ENCODE data around the gene ANXA3.

DNA sequence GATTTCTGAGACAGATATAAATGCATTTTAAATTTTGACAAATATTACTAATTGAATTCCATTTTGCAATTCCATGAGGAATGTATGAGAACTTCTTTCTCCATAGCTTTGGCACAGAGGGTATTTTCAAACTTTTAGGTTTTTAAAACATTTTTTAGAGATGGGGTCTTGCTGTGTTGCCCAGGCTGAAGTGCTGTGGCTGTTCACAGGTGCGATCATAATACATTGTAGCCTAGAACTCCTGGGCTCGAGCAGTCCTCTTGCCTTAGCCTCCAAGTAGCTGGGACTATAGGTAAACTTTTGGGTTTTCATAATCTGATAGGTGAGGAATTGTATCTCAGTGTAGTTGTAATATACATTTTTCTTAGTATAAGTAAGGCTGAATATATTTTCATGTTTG, 53.4 kb downstream of the ANXA3 start:
- TF ChIP-seq, protein P1, sequence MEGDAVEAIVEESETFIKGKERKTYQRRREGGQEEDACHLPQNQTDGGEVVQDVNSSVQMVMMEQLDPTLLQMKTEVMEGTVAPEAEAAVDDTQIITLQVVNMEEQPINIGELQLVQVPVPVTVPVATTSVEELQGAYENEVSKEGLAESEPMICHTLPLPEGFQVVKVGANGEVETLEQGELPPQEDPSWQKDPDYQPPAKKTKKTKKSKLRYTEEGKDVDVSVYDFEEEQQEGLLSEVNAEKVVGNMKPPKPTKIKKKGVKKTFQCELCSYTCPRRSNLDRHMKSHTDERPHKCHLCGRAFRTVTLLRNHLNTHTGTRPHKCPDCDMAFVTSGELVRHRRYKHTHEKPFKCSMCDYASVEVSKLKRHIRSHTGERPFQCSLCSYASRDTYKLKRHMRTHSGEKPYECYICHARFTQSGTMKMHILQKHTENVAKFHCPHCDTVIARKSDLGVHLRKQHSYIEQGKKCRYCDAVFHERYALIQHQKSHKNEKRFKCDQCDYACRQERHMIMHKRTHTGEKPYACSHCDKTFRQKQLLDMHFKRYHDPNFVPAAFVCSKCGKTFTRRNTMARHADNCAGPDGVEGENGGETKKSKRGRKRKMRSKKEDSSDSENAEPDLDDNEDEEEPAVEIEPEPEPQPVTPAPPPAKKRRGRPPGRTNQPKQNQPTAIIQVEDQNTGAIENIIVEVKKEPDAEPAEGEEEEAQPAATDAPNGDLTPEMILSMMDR (IDR thresholded peaks at IDR 0.05; ENCODE audit: low read length): no peak
- TF ChIP-seq EZH2 (optimal IDR thresholded peaks at IDR 0.05; ENCODE audit: low read depth, low read length): no peak
